Subcutaneous abdominal adipose tissue (tissue), 5 donors: ENCODE data around the gene TRIP13.
"Not testable (repeated sequence)": the region's sequence is repeated elsewhere in the genome, so short reads cannot be mapped to it uniquely, and the experiment has no call there.

Experiments used
- H3K27ac ChIP-seq: one replicate; pipeline ENCODE4 v1.7.0; 2013; ENCODE audit warnings: low read depth, mild to moderate bottlenecking, inconsistent platforms, low read length, moderate library complexity
- H3K27me3 ChIP-seq, 5 donors: one replicate each; pipeline ENCODE4 v1.7.0; 2013; ENCODE audit warnings: low read length in 5 of 5, inconsistent platforms in 1 of 5; ENCODE audit not compliant: control insufficient read depth in 5 of 5, insufficient read depth in 4 of 5
- H3K36me3 ChIP-seq, 5 donors: one replicate each; pipeline ENCODE4 v1.7.0; 2013; ENCODE audit warnings: low read length in 5 of 5; ENCODE audit not compliant: control insufficient read depth in 5 of 5, insufficient read depth in 5 of 5
- H3K4me1 ChIP-seq, 5 donors: one replicate each; pipeline ENCODE4 v1.7.0; 2013; ENCODE audit warnings: low read length in 5 of 5, mild to moderate bottlenecking in 3 of 5, moderate library complexity in 1 of 5; ENCODE audit not compliant: control insufficient read depth in 5 of 5, insufficient read depth in 5 of 5
- H3K4me3 ChIP-seq, 5 donors: one replicate each; pipeline ENCODE4 v1.7.0; 2013; ENCODE audit warnings: low read length in 5 of 5, low read depth in 1 of 5
- H3K9ac ChIP-seq, 5 donors: one replicate each; pipeline ENCODE4 v1.7.0; 2013; ENCODE audit warnings: low read length in 5 of 5, mild to moderate bottlenecking in 4 of 5, moderate library complexity in 3 of 5
- H3K9me3 ChIP-seq, 5 donors: one replicate each; pipeline ENCODE4 v1.7.0; 2013; ENCODE audit warnings: low read length in 5 of 5; ENCODE audit not compliant: control insufficient read depth in 5 of 5
- donor health status: healthy.
- donor health status: healthy.
- donor health status: healthy.
- donor health status: healthy.
- donor health status: healthy.

The TRIP13 gene

DNA sequence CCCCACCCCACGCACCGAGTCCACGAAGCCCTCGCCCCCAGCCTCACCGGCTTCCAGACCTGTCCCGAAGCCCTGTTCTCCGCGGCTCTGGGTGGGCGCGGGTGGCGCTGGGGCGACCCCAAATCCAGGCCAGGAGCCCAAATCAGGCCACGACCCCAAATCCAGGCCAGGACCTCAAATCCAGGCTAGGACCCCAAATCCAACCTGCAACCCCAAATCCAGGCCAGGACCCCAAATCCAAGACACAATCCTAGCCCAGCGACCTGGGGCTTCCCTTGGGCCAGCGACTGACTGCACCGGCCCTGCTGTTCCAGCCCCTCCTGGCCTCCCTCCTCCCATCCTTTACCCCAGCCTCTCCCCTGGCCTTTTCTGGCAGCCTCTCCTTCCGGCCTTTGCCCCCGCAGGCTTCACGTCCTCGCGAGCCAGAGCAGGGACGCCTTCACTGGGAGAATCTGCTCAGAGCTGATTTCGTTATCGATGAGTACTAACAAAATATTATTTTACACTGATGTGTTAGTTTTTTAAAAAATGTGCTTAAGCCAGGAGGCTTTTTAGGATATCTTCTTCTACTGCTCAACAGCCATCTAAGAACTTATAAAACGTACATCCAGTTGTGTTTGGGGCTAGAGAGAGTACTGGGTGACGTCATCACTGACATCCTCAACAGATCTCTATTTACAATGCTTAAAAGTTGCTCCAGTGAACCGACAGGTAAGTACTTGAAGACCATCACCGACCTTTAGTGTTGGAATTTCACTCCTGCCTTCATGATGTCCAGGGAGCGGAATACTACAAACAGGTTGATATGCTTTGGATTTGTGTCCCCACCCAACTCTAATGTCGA is 34.7 kb downstream of the TRIP13 start:
- Histone ChIP-seq H3K4me1 (peaks cover 0 to 13% (median 8%) of the 10 kb centered on the region in 5 donors), H3K27ac (no peak overlapping the region), H3K4me3 (peak overlapping the region in 1 of 5 donors; percentile 58), H3K36me3 (no peaks in the 10 kb centered on the region), H3K27me3 (peaks cover 3 to 27% (median 18%) of the 10 kb centered on the region in 5 donors), H3K9me3 (no peaks in the 10 kb centered on the region), H3K9ac (peak overlapping the region in 1 of 5 donors; percentile 5)

DNA sequence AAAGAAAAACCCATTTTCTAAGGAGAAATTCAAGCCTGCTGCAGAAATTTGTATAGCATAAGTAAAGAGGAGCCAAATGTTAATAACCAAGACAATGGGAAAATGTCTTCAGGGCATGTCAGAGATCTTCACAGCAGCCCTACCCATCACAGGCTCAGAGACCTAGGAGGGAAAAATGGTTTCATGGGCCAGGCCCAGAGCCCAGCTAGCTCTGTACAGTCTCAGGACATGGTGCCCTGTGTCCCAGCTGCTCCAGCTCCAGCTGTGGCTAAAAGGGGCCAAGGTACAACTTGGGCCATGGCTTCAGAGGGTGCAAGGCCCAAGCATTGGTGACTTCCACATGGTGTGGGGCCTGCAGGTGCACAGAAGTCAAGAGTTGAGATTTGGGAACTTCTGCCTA is 36.5 kb downstream of the TRIP13 start:
- not testable (repeated sequence) for H3K9me3 ChIP-seq, H3K9ac ChIP-seq, H3K27ac ChIP-seq, H3K36me3 ChIP-seq, H3K4me3 ChIP-seq
- Histone ChIP-seq H3K4me1 (peaks cover 2 to 13% (median 8%) of the 10 kb centered on the region in 5 donors), H3K27me3 (peaks cover 3 to 29% (median 20%) of the 10 kb centered on the region in 5 donors)

DNA sequence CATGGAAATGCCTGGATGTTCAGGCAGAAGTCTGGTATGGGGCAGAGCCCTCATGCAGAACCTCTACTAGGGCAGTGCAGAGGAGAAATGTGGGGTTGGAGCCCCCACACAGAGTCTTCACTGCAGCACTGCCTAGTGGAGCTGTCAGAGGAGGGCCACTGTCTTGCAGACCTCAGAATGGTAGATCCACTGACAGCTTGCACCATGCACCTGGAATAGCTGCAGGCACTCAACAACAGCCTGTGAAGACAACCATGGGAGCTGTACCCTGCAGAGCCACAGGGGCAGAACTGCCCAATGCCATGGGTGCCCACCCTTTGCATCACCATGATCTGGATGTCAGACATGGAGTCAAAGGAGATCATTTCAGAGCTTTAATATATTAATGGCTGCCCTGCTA is 36.9 kb downstream of the TRIP13 start:
- Histone ChIP-seq H3K4me1 (peaks cover 2 to 13% (median 8%) of the 10 kb centered on the region in 5 donors), H3K9ac (no peak overlapping the region), H3K27me3 (peaks cover 3 to 26% (median 20%) of the 10 kb centered on the region in 5 donors), H3K4me3 (no peak overlapping the region), H3K9me3 (no peaks in the 10 kb centered on the region), H3K27ac (no peak overlapping the region), H3K36me3 (no peaks in the 10 kb centered on the region)

DNA sequence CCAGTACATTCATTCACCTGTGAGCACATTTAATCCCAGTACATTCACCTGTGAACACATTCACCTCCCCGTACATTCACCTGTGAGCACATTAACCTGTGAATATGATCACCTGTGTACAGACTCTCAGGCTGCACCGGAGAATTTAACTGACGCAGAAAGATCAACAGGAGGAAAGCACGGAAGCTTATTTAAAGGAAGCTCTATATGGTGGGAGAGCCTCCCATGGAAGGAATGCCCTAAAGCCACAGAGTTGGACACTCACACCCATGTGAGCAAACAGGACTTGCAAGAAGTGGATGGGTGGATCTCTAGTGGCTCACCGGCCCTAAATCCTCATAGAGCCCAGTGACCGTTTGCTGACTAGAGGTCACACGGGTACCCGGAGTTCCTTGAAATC is 38.2 kb downstream of the TRIP13 start:
- no peaks in the 10 kb centered on the region for H3K9me3 ChIP-seq
- no peaks in the 10 kb centered on the region for H3K36me3 ChIP-seq
- H3K4me3 ChIP-seq, result no peak overlapping the region
- peaks cover 0 to 19% (median 16%) of the 10 kb centered on the region in 5 donors for H3K27me3 ChIP-seq
- peaks cover 2 to 13% (median 8%) of the 10 kb centered on the region in 5 donors for H3K4me1 ChIP-seq
- H3K27ac ChIP-seq, result no peak overlapping the region
- no peak overlapping the region for H3K9ac ChIP-seq

DNA sequence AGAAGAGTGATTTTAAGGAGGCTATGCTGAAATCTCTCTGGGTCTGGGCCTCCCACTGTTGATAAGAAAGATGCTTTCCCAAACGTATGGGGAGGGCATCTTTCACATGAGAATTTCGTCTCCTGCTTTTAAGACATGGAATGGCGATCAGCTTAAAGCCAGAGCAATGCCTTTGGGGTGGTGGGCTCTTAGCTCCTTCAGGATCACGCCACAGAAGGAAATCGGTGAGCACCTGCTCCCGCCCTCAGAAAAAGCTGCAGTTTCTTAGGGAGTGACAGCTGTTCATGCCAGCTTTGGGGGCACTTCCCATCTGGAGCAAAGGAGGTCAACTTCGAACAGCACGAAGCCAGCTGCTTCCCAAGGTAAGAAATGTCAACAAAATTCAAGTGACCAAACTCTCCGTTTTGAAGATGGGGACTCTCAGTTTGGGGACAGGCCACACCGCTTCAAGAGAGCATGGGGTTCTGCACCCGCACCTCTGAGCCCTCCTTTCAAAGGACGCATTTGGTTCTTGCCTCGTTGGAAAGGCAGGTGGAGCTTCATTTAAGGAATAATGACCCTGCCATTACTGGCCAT is 39.0 kb downstream of the TRIP13 start:
- Histone ChIP-seq H3K9me3 (no peaks in the 10 kb centered on the region), H3K9ac (no peak overlapping the region), H3K27ac (no peak overlapping the region), H3K36me3 (no peaks in the 10 kb centered on the region), H3K27me3 (peaks cover 0 to 15% (median 11%) of the 10 kb centered on the region in 5 donors), H3K4me3 (no peak overlapping the region), H3K4me1 (peaks cover 2 to 6% (median 4%) of the 10 kb centered on the region in 5 donors)

DNA sequence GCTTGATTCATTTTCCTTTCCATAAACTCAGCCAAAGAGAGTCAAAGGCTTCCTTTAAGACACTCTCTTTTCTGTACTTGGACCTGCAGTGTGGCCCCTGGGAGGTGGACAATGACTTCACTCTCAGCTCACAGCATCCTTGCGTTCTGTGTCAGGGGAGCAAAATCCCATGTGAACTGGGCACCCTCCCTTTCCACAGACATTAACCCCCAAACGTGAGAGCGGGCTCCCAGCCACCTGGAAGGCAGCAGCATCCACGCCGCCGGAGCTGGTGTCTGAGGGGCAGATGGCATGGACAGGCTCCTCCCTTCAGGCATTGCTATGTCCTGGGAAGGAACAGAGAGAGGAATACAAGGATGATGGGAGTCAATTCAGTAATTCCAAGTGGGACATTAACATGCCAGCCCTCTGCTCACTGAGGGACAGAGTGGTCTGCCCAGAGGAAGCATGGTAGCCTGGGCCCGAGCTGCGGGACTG is 39.5 kb downstream of the TRIP13 start:
- H3K36me3 ChIP-seq, result no peaks in the 10 kb centered on the region
- H3K4me3 ChIP-seq, result no peak overlapping the region
- H3K4me1 ChIP-seq, result peaks cover 0 to 2% (median under 1%) of the 10 kb centered on the region in 5 donors
- H3K9ac ChIP-seq, result no peak overlapping the region
- no peak overlapping the region for H3K27ac ChIP-seq
- H3K27me3 ChIP-seq, result peaks cover 0 to 13% (median 7%) of the 10 kb centered on the region in 5 donors
- H3K9me3 ChIP-seq, result no peaks in the 10 kb centered on the region

DNA sequence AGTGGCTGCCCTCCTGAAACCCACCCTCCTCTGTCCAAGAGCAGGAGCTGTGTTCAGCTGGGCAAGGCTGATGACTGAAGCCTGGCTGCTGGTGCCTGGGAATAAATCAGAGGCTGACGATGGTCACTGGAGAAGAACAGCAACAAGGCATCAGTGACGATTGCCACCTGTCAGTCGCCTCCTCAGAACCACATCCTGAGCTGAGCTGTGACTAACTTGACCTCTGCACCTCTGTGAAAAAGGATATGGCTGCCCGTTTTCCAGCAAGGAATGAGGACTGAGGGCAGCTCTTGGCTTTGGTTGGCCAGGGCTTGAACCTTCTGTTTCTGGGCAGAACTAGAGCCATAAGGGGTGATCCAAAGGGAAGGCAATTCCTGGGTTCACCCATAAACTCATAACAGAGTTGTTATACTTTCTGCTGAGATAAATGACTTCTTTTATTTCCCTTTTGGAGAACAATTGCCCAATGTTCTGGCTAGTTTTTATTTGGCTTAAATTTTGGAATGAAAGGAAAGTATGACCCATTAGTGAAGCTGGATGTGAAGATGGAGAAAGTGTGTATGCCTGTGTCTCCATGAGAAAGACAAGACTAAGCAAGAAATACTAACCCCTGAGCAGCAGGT is 40.1 kb downstream of the TRIP13 start:
- H3K27ac ChIP-seq, result no peak overlapping the region

DNA sequence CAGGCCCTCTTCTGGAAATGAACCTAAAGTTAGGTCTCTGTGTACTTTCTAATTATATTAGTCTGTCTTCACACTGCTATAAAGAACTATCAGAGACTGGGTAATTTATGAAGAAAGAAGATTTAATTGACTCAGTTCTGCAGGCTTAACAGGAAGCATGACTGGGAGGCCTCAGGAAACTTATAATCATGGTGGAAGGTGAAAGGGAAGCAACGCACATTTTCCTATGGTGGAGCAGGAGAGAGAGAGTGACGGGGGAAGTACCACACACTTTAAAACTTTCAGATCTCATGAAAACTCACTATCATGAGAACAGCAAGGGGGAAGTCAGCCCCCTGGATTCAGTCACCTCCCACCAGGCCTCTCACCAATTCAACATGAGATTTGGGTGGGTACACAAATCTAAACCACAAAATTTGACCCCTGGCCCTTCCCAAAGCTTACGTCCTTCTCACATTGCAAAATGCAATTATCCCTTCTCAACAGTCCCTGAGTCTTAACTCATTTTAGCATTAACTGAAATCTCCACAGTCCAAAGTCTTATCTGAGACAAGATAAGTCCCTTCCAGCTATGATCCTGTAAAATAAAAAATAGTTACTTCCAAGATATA is 40.7 kb downstream of the TRIP13 start:
- H3K9me3 ChIP-seq, result no peaks in the 10 kb centered on the region
- peaks cover 0 to 15% (median 6%) of the 10 kb centered on the region in 5 donors for H3K27me3 ChIP-seq
- H3K27ac ChIP-seq, result no peak overlapping the region
- peaks cover 0 to 2% (median 0%) of the 10 kb centered on the region in 5 donors for H3K4me1 ChIP-seq
- no peak overlapping the region for H3K9ac ChIP-seq
- H3K36me3 ChIP-seq, result no peaks in the 10 kb centered on the region
- no peak overlapping the region for H3K4me3 ChIP-seq

More for the DNA sequence above, 40.1 kb downstream of the TRIP13 start:
- no peak overlapping the region for H3K9ac ChIP-seq
- no peaks in the 10 kb centered on the region for H3K9me3 ChIP-seq
- H3K27me3 ChIP-seq, result peaks cover 0 to 11% (median 6%) of the 10 kb centered on the region in 5 donors
- peaks cover 0 to 2% (median 0%) of the 10 kb centered on the region in 5 donors for H3K4me1 ChIP-seq
- no peak overlapping the region for H3K4me3 ChIP-seq
- no peaks in the 10 kb centered on the region for H3K36me3 ChIP-seq

DNA sequence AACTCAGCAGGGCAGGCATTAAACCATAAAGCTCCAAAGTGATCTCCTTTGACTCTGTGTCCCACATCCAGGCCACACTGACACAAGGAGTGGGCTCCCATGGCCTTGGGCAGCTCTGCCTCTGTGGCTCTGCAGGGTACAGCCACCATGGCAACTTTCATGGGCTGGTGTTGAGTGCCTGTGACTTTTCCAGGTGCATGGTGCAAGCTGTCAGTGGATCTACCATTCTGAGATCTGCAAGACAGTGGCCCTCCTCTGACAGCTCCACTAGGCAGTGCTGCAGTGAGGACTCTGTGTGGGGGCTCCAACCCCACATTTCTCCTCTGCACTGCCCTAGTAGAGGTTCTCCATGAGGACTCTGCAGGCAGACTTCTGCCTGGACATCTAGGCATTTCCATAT is 41.3 kb downstream of the TRIP13 start:
- H3K27ac ChIP-seq, H3K9me3 ChIP-seq, H3K9ac ChIP-seq, H3K36me3 ChIP-seq, H3K4me1 ChIP-seq, H3K4me3 ChIP-seq: not testable (repeated sequence)
- peaks cover 0 to 15% (median 6%) of the 10 kb centered on the region in 5 donors for H3K27me3 ChIP-seq
